HG02938 (cell line): Measurements from ENCODE around the gene SCARB1.

Source experiments
- ATAC-seq: cut with Tn5 transposase; IDR thresholded peaks from one replicate; pipeline ENCODE4 v1.9.1; 2021; ENCODE audit warnings: mild to moderate bottlenecking, moderate library complexity; ENCODE audit not compliant: unreplicated experiment

SCARB1 gene

DNA sequence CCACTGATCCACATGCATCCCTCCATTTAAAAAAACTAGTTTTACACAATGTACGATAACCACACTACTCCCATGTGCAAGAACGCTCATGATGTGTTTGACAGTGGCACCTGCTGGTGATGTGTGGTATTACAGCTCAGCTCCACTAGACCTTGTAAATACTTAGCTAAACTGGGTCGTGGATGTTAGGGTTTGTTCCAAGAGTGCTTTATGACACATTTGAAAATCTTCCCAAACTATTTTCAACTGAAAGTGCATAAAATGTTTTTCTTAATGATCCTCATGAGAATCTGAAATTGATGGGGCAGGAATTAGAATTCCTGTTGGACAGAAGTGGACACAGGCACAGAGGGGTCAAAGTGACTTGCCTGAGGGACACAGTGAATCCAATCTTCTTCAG, 99.2 kb downstream of the SCARB1 start:
- ATAC-seq, result no peak

DNA sequence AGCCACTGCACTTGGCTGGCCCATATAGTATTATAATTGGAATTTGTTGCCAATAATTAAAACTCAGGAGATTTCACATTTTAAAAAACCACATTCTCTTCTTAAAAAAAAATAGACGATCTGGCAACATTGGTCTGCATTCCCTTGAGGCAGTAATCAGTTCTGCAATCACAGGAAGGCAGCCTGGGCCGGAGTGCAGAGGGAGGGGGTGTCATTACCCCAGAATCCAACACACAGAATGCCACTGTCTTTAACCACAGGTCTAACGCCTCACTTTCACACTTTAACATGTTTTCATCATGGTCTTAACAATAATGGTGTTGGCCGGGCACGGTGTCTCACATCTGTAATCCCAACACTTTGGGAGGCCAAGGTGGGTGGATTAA, 100.1 kb downstream of the SCARB1 start:
- no peak for ATAC-seq

DNA sequence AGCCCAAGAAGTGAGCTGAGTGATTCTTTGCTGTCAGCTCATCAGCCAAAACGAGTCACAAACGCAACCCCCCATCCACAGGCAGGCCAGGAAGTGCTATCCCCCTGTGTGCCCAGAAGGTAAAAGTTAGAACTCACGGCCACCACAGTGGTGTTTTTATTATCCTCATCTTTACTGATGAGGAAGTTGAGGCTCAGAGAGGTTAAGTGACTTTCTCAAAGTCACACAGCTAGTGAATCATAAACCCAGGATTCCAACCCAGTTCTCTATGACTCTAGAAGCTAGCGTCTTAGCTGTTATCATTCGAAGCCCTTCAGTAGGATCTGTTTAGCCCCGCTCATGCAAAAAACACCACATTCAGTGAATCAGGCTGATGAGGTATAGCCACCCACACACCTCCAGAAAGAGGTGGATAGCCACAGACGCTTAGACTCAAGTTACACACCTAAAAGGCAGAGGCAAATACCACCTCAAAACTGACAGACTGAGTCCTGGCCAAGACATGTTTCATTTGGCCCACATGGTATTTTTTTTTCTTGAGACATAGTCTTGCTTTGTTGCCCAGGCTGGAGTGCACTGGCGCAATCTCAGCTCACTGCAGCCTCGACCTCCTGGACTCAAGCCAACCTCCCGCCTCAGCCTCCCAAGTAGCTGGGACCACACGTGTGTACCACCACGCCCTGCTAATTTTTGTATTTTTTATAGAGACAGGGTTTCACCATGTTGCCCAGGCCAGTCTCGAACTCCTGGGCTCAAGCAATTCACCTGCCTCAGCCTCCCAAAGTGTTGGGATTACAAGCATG, 100.7 kb downstream of the SCARB1 start:
- no peak for ATAC-seq

DNA sequence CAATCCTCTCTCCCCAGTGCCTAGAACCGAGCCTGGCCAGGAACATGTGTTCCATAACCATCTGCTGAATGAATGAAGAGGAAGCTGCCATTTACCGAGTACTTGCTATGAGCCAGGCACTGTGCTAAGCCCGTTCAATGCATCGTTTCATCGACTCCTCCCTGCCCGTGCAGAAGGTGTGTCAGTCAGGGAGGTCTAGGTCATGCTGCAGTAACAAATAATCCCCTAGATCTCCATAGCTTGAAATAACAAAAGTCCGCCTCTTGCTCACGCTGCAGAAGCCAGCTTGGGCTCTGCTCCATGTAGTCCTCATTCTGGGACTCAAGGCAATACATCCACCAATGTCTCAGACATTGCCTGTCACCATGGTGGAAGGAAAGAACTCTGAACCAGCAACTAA, 101.3 kb downstream of the SCARB1 start:
- ATAC-seq, result no peak

DNA sequence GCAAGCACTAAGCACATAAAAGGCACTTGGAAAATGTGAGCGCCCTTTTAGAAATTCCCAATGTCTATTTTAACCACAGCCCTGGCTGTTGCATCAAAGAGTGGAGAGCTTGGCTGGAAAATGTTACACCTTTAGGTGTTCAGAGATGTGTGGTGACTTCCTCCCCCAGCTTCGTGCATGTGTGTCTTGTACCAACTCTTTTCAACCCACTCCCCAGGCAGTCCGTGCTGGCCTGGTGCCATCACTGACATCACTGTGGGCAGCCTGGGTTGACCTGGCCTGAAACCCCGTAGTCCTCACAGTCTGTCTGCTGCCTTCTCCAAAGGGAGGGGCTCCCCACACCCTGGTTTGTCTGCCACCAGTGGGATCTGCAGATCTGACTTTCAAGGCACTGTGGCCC, 101.8 kb downstream of the SCARB1 start:
- ATAC-seq, result no peak

DNA sequence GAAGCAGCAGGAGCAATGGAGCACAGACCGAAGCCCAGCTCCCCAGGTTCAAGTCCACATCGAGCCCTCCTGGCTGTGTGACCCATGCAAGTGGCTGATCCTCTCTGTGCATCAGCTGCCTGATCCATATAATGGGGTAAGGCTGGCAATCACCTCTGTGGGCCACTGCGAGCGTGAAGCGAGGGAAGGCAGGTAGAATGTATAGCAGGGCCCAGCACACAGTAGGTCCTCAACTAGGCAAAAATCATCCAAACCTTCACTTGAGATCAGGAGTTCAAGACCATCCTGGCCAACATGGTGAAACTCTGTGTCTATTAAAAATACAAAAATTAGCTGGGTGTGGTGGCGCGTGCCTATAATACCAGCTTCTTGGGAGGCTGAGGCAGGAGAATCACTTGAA, 102.6 kb downstream of the SCARB1 start:
- no peak for ATAC-seq

DNA sequence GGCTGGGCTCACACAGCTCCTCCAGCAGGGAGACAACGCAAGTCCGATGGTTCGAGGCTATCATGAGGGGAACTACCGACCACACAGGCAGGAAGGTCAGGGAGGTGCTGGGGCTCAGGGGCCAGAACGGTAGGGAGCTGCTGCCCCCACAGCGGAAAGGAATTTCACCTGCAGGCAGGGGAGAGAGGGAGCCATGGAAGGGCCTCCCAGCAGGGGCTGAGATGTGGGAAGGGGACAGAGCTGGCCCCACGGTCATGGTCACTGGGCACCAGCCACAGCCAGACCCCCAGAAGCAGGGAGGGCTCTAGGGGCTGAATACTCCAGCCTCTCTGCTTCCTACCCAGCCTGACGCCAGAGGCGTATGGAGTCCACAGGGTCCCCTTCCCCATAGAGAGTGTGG, 103.1 kb downstream of the SCARB1 start:
- no peak for ATAC-seq

DNA sequence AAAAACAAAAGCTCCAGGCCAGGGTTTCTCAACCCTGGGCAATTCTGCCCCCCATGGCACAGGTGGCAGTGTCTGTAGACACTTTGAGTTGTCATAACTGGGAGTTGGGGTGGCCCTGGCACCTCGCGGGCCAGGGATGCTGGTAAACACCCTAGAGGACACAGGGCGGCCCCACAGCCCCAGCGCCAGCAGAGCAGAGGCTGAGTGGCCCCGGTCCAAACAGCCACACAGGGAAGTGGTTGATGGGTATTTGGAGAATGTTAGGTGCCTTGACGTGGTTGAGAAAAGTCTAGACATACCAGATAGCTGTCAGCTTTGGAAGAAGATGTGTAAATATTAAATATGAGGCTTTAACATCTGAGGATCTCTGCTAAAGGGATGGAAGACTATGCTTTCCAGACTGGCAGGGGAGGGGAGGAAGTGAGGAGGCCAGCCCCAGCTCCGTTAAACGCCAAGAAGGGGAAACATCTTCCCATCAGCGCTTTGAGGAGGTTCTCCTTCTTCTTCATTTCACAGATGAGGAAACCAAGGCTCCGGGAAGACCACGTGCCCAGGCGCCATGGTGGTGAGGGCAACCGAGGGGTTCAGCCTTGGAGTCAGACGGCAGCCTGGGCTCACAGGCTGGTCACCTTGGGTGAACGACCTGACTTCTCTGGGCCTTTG, 103.7 kb downstream of the SCARB1 start:
- ATAC-seq, result no peak

DNA sequence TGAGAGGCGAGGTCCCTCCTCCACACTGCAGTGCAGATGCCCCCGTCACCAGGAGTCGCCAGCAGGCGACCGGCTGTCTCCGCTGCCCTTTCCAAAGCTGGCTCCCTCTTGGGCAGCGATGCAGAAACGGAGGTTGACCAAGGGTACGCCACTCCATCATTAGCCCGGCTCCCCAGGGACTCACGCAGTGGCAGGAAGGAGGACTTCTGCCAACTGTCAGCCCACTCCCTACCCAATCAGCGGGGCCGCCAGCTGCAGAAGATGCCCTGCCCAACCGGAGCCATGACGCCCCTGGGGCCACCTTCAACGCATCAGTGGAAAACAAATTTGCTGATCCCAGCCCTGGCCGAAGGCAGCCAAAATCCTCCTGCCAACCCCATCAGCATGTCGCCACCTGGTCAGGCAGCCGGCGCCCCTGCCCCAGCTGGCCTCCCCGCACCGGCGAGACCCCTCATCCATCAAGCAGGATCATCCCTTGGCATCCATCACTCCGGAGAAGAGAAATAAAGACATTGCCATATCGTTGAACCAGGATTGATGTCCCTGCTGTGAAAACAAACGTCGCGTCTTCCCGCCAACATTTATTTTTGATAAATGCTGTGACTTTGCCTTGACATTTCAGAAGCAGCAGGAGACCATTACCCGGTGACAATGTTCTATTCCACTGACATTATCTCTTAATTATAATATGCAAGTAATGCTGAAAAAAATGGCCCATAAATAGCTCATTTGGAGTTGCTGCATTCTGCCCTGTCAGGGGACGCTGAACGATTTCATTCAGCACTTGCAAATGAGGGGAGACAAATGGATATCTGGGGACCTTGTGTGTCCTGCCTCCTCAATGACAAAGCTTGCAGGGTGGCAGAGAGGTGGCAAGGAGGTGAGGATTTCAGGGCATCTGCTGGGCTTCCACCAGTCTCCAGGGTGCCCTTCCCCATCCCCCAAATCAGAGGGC, 105.1 kb downstream of the SCARB1 start:
- ATAC-seq, result no peak

DNA sequence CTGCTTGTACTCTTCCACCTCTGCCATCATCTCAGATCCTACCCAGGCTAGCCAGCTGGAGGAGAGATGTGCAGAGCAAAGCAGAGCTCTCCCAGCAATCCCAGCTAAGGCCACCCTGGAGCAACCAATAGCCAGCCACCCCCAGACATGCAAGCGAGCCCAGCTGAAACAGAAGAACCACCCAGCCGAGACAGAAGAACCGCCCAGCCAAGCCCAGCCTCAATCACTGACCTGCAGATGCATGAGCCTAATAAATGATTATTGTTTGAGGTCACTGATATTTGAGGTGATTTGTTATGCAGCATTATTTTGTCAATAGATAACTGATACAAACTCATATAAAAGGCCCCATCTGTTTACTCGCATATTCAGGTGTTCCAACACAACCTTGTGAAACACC, 106.3 kb downstream of the SCARB1 start:
- ATAC-seq, result no peak

DNA sequence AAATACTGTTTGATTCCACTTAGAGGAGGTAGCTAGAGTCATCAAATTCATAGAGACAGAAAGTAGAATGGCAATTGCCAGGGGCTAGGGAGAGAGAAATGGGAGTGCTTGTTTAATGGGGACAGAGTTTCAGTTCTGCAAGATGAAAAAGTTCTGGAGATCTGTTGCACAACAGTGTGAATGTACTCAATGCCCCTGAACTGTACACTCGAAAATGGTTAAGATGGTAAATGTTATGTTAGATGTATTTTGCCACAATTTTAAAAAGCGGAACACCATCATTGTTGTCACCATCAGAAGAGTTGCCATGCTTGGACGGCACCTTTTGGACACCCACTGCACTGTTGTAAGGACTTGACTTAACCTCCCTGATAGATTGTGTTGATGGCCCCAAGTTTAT, 106.9 kb downstream of the SCARB1 start:
- no peak for ATAC-seq

DNA sequence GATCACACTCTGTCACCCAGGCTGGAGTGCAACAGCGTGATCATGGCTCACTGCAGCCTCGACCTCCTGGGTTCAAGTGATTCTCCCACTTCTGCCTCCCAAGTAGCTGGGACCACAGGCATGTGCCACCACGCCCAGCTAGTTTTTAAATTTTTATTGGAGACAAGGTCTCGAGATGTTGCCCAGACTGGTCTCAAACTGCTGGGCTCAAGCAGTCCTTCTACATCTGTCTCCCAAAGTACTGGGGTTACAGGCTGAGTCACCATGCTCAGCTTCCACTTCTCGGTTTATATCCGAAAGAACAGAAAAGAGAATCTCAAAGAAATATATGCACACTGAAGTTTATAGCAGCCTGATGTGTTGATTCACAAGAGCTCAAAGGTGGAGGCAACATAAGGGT, 107.5 kb downstream of the SCARB1 start:
- ATAC-seq, result no peak

DNA sequence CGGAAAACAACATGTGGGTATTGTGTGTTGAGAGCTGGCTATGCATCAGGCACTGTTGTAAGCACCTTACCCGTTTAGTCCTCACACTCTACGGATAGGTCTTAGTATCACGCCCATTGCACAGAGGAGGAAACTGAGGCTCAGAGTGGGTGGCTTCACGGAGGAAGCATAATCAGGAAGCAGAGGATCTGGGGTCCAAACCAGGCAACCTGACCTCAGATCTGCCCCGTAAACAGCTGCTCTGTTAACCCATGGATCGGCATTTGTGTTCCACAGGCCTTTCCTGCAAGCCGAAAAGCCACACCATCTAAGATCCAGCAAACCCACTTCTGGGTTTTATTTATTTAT, 107.9 kb downstream of the SCARB1 start:
- ATAC-seq, result no peak

DNA sequence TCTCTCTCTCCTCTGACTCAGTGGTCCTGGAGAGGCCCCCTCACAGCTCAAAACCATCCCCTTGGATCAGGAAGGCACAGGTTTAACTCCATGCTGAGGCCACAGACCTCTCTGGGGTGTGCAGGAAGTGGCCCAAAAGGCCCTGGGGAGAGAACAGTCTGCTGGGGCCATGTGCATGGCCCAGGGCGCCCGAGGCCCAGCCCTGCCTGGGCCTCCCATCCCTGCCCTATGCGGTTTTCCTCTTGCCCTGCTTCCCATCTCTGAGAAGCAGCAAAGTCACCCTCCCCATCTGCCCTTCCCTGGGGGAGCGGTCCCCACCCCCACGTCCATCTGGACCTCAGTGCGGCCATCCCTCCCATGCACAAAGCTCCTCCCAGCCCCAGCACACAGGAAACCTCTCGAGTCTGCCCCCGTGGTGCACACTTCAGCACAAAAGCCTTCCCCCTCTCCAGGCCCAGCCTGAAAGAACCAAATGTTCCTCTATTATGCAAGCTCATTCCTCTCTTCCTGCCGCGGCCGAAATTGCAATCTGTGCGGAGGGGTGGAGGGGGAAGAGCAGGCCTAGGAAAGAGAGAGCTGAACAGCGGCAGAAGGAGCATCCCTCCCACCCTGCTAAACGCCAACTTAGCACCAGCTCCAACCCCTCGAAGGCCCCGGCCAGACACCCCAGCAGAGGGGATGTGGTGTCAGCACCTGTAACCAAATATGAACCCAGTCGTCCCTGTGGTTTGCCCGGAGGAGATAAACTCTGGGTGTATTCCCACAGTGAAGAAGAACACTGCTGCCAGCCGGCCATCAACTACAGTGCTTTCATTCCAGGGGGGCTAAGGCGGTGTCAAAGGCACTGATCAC, 108.5 kb downstream of the SCARB1 start:
- ATAC-seq, result no peak

DNA sequence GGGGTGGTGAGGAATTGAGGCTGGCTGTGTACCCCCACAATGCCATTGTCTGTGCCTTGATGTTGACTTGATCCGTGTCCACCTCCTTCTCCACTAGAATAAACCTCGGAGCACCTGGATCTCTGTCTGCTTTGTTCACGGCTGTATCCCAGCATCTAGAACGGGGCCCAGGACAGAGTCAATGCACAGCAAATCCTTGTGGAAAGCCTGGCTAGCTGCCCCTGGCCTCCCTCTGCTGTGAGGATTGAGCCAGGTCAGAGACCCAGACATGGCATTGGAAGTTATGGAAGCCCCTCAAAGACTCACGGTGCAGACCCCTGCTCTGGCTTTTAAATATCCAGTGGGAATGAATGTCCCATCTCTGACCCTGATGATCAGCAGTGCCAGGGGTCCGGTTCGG, 109.2 kb downstream of the SCARB1 start:
- ATAC-seq, result no peak

DNA sequence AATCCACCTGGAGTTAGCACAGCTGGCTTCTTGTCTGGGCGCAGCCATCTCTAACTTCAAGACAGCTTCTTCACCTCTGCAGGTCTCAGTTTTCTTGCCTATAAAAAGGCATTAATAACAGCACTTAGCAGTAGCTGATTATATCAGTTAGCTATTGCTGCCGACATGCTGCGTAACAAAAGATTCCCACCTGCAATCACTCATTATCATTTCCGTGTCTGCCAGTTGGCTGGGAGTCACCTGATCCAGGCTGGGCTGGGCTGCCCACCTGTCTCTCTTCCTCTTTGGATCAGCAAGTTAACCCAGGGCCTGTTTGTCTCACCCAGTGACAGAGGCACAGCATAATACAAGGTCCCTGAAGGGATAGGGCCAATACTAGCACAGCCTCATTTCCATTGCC, 109.7 kb downstream of the SCARB1 start:
- ATAC-seq, result no peak

DNA sequence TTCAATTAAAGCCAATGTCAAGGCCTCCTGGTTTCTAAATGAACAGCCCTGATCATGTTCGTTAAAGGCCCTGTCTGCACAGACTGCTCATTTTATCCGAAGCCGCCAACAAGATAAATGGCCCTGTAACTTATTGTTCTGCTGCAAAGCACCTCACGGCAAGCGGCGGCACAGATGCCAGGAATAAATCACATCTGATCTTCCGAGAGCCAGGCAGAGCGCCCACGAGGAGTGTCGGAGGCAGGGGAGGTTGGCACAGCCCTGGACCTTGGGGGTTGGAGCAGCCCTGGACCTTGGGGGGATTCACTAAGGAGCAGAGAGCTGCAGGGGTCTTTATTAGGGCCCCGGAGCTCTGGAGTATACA, 110.5 kb downstream of the SCARB1 start:
- no peak for ATAC-seq

DNA sequence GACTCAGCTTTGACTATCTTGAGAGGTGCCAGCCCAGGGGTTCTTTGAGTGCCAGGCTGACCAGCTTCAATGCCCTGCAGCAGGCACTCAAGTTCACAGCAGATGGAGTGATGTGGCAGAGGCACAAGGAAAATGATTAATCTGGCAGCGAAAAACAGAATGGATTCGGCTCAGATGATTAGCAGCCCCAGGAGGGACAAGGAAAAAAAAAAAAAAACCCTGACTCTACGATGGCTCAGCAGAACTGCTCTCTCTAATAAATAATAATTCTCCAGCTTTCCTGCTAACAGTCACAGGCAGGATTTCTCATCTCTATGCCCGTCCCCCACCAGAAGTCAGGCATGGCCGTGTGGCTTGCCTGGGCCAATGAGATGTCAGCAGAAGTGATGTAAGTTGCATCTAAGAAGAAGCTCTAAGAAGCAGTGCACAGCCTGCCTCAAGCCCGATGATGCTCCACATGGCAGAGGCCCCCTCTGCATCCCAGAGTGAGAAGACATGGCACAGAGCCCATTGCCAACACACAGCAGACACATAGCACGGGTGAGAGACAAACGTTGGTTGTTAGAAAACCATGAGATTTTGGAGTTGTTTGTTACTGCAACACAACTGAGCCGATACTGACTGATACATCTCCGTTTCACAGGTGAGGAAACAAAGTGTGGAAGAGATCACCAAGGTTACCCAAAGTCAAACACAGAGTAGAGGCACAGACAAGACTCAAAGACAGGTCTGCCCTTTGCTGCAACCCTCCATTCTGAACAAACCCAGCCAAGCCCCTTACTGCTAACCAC, 111.0 kb downstream of the SCARB1 start:
- ATAC-seq, result no peak

DNA sequence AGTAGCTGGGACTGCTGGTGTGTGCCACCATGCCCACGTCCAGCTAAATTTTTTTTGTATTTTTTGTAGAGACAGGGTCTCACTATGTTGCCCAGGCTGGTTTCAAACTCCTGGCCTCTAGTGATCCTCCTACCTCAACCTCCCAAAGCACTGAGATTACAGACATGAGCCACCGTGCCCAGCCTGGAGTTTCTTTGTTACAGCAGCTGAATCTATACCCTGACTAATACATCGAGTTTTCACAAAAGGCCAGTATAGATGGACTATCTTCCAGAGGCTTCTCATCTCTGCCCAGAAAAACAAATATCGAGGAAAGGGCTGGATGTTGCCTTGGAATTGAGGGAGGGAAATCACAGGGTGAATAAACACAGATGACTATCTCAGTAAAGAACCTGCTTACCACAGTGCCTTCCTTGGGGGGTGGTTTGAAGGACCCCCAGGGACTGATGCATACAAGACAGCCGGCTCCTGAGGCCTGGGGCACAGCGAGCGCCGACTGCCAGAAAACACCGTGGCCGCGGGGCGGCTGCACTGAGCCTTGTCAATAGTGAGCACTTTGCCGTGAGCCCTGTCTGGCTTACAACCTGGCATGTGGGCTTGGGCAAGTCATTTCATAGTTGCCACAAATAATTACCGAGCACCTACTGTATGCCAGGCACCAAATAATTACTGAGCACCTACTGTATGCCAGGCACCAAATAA, 111.9 kb downstream of the SCARB1 start:
- ATAC-seq, result no peak
